Measurements from ENCODE around the gene CREB5.

- TF ChIP-seq, protein P1, sequence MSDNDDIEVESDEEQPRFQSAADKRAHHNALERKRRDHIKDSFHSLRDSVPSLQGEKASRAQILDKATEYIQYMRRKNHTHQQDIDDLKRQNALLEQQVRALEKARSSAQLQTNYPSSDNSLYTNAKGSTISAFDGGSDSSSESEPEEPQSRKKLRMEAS (IDR thresholded peaks at IDR 0.05; ENCODE audit: insufficient read depth, insufficient read length): no peak
- no peak for TF ChIP-seq POLR2AphosphoS5 (IDR thresholded peaks at IDR 0.05; ENCODE audit: insufficient read depth, low read depth, low read length)
- no peak for TF ChIP-seq JUN (IDR thresholded peaks at IDR 0.05; ENCODE audit: borderline replicate concordance, insufficient read depth, insufficient read length, low read depth)
- no peak for TF ChIP-seq POLR2A (IDR thresholded peaks at IDR 0.05; ENCODE audit: low read depth, low read length)
These were observed 249.7 kb downstream of the CREB5 start for GRCh38 chr7:28661826-28662595.

Data from endothelial cell of umbilical vein (primary cell).